Body of pancreas (tissue), 4 donors: Measurements from ENCODE around the gene CYP4Z1.

Experiments
- POLR2A ChIP-seq, 3 donors: fragments of 450-650 bp; IDR thresholded peaks; one replicate each; pipeline ENCODE4 v1.6.1; 2016; ENCODE audit warnings: antibody characterized with exemption in 3 of 3, mild to moderate bottlenecking in 2 of 3
- TF ChIP-seq, protein P1 (sequence below), 7 experiments: fragments of 450-650 bp in 4 of 7; fragments of 200-600 bp in 3 of 7; sonication (generic) in 3 of 7; IDR thresholded peaks; one replicate each; pipeline ENCODE4 v1.5.1; 2016 to 2019; ENCODE audit warnings: antibody characterized with exemption in 7 of 7

DNA sequence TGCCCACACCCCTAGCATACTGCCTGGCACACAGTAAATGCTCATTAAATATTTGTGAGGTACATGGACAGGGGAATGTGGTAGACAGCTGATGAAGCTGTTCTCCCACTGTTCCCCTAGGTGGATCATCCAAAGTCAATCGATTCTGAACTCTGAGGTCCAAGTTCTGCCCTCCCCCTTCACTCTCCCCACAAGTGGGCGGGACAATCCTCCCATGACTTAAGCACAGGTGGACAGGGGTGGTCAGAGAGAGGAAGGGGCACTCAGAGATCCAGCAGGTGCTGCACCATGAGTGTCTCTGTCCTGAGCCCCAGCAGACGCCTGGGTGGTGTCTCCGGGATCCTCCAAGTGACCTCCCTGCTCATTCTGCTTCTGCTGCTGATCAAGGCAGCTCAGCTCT lies 70.2 kb downstream of the CYP4Z1 start, which contains the start of gene CYP4A22:
- TF ChIP-seq, protein P1, sequence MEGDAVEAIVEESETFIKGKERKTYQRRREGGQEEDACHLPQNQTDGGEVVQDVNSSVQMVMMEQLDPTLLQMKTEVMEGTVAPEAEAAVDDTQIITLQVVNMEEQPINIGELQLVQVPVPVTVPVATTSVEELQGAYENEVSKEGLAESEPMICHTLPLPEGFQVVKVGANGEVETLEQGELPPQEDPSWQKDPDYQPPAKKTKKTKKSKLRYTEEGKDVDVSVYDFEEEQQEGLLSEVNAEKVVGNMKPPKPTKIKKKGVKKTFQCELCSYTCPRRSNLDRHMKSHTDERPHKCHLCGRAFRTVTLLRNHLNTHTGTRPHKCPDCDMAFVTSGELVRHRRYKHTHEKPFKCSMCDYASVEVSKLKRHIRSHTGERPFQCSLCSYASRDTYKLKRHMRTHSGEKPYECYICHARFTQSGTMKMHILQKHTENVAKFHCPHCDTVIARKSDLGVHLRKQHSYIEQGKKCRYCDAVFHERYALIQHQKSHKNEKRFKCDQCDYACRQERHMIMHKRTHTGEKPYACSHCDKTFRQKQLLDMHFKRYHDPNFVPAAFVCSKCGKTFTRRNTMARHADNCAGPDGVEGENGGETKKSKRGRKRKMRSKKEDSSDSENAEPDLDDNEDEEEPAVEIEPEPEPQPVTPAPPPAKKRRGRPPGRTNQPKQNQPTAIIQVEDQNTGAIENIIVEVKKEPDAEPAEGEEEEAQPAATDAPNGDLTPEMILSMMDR (IDR thresholded peaks at IDR 0.05), result no peak
- TF ChIP-seq POLR2A (IDR thresholded peaks at IDR 0.05), result no peak
